ENCODE data around the gene TBC1D14.

Gene TBC1D14

GRCh38 chr4:6932475-6932874 lies 22.8 kb downstream of the TBC1D14 start:
- no peak for DNase-seq

- DNase-seq, result no peak
Measured at GRCh38 chr4:6932918-6933317, 23.3 kb downstream of the TBC1D14 start.

GRCh38 chr4:6933691-6934430 lies 24.2 kb downstream of the TBC1D14 start:
- no peak for DNase-seq

GRCh38 chr4:6935965-6936364 lies 26.3 kb downstream of the TBC1D14 start:
- no peak for DNase-seq

GRCh38 chr4:6937201-6937600 lies 27.6 kb downstream of the TBC1D14 start:
- no peak for DNase-seq

GRCh38 chr4:6937754-6938153 lies 28.1 kb downstream of the TBC1D14 start:
- DNase-seq, result no peak

GRCh38 chr4:6938237-6938636 lies 28.6 kb downstream of the TBC1D14 start:
- DNase-seq, result no peak

- DNase-seq, result no peak
Measured at GRCh38 chr4:6938647-6939271, 29.1 kb downstream of the TBC1D14 start.

- no peak for DNase-seq
Measured at GRCh38 chr4:6939761-6940743, 30.4 kb downstream of the TBC1D14 start.

- no peak for DNase-seq
Measured at GRCh38 chr4:6940744-6941137, 31.1 kb downstream of the TBC1D14 start.

GRCh38 chr4:6941796-6942195 lies 32.2 kb downstream of the TBC1D14 start:
- DNase-seq, result no peak

GRCh38 chr4:6942238-6942800 lies 32.7 kb downstream of the TBC1D14 start:
- DNase-seq, result no peak

- no peak for DNase-seq
Measured at GRCh38 chr4:6943012-6943884, 33.6 kb downstream of the TBC1D14 start.

- DNase-seq, result no peak
Measured at GRCh38 chr4:6943885-6944225, 34.2 kb downstream of the TBC1D14 start.

GRCh38 chr4:6944301-6945051 lies 34.9 kb downstream of the TBC1D14 start:
- no peak for DNase-seq

- no peak for DNase-seq
Measured at GRCh38 chr4:6945052-6945409, 35.4 kb downstream of the TBC1D14 start.

GRCh38 chr4:6946497-6946896 lies 36.9 kb downstream of the TBC1D14 start:
- DNase-seq, result no peak

GRCh38 chr4:6948134-6948460 lies 38.5 kb downstream of the TBC1D14 start:
- DNase-seq, result no peak

GRCh38 chr4:6951880-6952381 lies 42.3 kb downstream of the TBC1D14 start:
- no peak for DNase-seq

- no peak for DNase-seq
Measured at GRCh38 chr4:6953751-6954380, 44.2 kb downstream of the TBC1D14 start.

Data from cortex of kidney (tissue), 1 donor.